Left forelimb (tissue), 1 donor: ENCODE results near the gene WDR38.

Experiments
- DNase-seq: peaks from one replicate; pipeline ENCODE4 v3.0.0-alpha.2; 2018; ENCODE audit warnings: low spot score

WDR38 gene

DNA sequence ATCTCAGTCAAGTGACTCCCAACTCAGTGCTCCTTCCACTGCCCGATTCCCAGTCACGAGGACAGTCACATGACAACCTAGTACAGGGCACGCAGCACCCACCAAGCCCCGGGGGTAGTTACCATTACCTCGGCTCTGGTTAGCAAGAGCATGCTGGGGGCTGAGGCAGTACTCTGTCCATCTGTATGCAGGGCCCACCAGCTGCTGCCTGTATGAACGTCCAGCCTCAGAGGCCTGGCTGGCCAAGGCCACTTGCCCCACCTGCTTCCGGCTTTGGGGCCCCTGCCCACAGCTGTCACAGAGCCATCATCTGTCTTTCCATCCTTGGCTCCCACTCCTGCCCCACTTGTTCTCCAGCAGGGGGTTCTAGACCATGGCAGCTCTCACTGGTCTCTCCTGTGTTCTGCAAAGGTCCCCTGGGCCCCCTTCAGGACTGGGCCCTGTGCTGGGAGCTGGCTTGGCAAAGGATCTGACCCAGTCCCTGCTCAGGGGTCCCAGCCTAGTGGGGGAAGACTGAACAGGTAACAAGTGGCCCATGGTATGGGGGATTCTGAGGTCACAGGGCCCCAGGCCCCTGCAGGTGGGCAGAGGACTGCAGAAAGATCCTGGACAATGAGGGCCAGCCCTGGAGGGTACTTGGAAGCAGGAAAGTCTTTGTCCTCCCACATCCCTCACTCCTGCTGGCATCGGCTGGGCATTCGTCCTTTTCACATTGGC is 5.2 kb downstream of the WDR38 start:
- no peak for DNase-seq

DNA sequence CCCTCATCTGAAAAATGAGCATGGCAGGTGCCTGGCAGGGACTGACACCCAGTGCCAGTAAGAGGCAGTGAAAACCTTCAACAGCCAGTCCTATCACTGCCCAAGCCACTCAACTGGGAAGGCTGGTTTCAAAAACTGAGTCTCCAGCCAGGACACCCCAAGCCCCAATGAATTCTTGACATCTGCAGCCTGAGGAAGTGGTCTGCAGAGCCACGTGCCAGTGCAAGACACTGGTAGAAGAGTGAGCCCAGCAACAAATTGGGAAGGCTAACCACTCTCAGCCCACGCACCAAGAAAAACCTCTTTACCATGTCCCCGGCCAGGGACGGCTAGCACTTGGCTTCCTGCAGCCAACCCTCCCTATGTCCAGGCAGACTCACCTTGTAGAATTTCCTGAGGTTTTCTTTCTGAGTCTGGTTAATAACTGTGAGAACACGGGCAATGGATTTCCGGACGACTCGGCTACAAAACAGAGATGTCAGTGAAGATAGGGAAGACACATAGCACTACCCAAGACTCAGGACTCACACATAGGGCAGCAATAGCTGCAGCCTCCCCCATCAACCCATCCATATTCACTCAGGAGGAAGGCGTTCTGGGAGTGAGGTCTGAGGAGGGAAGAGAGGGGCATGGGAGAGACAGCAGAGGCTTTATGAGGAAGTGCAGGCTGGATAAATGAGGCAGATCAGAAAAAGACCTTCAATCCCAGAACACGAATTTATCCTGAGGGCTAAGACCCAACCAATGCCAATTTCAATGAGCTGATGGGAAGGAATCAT is 6.7 kb downstream of the WDR38 start:
- DNase-seq = no peak

DNA sequence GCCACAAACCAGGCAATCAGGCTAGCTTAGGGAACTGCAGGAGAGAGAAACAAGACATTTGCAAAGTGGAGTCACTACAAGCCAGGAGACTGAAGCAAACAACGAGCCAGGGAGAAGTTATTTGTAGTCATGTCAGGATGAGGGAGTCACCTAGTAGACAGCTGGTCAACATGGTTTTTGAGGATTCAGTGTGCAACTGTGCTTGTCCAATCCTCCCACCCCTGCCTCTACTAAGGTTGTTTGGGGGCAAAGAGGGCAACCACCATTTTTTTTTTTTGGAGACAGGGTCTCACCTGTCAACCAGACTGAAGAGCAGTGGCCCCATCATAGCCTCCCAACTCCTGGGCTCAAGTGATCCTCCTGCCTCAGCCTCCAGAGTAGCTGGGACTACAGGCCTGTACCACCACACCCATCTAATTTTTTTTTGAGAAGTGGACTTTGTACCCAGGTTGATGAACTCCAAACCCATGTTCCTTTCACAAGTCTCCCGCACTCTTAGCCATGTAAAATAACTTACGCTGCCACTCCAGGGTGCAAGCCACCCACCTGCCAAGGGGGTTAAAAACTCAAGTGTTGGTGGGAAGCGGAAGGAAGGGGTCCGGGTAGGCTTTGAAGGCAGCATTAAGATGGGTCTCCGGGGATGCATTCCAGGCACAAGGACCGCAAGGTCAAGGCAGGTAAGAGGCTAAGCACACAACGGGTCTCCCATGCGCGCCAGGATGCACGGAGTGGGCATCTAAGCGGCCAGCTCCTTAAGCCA is 7.5 kb downstream of the WDR38 start:
- DNase-seq = no peak

DNA sequence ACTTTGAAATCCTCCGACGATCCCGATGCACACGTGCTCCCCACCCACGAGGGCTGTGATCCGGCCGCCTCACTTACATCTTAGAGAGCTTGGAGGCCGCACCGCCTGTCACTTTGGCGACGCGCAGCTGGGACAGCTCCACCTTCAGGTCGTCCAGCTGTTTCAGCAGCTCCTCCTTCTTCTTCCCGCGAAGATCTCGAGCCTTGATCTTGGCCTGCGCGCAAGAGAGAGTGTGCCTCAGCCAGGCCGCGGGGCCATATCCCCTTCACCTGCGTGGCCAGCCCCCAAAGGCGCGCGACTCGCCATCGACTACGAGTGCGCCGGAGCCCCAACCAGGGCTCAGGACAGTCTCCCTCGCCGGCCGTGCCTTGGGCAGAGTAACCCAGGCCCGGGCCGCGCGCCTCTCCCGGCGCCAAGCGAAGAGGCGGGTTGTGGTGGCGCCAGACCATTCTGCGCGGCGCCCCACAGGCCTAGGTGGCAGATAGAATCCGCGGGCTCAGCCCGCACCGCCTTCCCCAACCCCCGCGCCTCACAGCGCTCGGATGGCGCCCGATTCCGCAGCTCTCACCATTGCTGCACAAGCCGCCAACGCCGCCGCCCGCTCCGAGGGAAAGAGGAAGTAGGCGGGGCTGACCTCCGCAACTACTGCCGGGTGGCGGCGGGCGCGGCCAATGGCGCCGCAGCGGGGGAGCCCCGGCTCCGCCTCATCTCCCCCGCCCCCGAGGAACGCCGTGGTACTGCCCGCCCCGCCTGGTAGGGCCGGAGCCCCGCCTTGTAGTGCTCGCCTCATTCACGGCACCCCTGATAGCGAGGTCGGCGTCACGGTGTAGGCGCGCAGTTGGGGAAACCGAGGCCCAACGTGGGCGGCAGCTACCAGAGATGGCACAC is 8.3 kb downstream of the WDR38 start, which contains the start of the genes ARPC5L and RPL35:
Gene ARPC5L (plus strand): TSS at position 789 of the 888 bp plus-strand sequence. CDS start 7,161 bp downstream, outside the sequence.
Gene RPL35 (minus strand): TSS at position 616 of the 888 bp plus-strand sequence. CDS start 45 bp downstream, at position 571.
- DNase-seq = peak; percentile 95

DNA sequence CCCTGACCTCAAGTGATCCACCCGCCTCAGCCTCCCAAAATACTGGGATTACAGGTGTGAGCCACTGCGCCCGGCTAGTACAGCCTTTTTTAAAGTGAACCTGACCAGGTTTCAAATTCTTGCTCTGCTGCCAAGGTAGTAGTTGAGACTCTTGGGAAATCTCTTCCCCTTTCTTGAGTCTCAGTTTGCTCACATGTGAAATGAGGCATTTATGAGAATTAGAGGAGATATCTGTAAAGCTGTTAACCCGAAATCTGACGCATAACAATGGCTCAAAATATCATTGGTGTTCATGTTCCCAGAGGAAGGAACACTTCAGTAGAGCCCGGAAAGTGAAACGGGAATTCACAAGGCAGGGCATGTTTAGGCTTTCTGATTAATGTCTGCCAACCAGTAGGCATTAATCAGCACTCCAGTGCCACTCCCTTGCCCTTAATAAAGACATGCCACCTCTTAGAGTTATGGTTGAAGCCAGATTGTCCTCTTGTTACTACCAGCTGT is 10.2 kb downstream of the WDR38 start:
- no peak for DNase-seq

DNA sequence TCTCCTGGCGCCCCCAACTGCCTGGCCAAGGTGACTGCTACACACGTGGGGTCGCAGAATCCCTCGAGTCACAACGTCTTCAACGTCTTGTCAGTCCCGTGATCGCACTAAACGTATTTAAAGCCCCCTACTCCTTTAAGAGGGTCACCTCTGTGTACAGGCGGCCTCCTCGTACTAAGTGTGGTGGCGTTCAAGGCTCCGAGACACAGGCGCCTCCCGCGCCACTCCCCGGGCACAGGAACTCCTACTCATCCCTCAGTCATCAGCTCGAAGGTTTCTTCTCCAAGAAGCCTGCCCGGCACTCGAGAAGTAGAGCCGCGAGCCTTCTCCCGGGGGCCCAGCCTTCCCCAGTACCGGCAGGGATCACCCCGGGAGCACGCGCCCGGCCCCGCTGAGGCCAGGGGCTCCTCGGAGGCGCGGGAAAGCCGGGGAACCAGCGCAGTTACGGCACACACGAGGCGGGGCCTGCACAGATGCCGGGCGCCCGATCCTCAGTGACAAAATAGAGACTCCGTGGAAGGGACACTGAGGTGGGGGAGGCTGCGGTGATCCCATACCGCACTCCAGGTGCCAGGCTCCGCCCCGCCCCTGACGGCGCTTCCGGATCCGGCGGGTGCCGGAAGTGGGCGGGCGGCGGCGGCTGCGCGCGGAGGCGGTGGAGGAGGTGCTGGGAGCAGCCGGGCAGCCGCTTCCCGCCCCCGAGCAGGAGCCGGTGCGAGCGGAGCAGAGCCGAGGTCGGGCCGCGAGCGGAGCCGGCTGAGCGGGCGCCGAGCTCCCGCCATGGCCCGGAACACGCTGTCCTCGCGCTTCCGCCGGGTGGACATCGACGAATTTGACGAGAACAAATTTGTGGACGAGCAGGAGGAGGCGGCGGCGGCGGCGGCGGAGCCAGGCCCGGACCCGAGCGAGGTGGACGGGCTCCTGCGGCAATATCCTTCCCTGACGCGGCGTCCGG is 15.5 kb downstream of the WDR38 start:
- peak; percentile 92 for DNase-seq

DNA sequence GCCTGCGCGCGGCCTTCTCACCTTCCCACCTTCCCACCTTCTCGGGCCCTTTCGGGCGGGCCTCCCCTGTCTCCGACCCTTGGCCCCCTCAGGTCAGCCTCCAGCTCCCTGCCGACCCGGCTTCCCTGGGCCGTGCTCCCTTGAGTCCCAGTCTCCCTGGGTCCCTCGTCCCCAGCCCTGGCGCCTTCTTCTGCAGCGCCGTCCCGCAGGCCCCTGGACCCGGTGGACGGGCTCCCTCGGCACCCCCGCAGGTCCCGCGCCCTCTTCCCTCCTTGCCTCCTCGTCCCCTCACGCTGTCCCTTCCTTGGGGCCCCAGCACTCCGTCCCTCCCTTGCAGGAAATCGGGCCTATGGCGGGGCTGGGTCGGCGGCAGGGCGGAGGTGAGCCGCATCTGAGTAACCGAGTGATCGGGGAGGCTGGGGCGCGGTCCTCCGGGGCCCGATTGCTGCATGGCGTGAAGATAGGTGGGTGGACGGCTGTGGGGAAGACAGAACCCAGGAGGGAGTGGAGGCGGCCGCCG is 16.3 kb downstream of the WDR38 start:
- DNase-seq = no peak

DNA sequence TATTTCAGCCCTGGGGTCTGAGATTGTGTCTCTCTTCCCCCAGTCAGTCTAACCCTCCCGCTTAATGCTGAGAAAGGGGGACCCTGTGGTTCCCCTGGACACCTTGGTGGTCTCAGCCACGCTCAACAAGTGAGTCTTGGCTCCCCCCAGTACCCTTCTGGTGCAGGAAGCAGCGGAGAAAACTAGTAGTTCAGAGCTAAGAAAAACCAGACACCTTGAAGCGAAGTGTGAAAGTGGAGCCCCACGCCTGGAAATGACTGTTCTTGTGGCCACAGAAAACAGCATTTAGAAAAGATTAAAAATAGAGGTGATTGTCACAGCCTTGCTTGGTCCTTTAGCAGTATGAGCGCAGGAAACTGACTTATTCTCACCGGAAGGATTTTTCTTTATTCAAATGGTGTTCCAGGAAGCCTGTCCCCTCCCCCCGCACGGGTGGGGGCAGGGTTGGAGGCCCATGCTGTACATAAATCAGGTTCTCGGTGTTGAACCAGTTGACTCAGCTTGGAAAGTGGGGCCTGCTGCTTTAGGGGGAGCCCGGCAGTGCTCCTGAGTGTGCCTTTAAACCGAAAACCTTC is 16.8 kb downstream of the WDR38 start:
- DNase-seq = no peak

DNA sequence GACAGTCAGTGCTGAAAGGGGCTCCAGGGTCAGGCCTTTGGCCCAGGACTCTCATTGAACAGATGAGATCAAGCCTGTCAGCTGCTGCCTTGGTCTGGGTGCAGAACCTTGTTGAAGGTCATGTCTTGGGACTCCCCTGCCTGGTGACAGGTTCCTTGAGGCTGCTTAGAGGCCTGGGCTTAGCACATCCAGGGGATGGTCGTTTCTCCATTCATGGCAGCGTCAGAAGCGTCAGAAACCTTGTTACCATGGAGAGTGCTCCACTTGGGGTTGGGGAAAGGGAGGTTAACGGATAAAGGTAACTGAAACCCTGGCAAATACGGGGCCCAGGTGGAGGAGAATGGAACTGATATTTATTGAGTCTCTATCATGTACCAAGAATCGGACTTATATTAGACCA is 17.5 kb downstream of the WDR38 start:
- DNase-seq = no peak

DNA sequence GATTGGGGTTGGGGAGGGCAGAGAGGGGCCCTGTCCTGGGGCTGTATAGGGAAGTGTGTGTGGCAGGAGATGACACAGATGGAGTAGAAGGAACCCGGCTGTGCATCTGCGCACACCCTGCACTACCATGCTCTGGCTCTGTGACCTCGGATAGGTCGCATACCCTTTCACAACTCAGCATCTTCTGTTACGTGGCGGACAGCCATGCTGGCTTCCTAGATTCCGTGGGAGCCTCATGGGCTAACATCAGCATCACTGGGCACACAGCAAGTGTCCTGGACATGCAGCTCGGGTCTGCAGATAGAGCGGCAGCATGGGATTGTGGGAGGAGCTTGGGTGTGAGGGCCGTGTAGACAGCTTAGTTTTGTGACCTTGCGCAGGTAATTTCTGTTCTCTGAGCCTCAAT is 17.9 kb downstream of the WDR38 start:
- DNase-seq = no peak

DNA sequence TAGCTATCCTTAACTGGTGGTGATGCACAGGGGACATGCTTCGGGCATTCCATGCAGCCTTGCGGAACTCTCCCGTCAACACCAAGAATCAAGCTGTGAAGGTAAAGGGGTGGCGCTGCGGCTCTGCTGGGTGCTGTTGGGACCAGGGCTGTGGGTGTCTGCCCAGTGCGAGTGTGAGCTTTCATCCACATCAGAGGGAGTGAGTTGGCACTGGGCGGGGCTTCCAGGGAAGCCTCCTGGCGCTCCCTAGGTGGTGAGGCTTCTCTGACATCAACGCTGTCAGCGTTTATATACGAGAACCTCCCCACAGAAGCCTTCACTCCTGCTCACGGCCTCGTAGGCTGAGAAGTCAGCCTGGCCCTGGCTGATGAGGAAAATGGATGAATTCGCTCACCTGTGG is 20.4 kb downstream of the WDR38 start:
- no peak for DNase-seq

DNA sequence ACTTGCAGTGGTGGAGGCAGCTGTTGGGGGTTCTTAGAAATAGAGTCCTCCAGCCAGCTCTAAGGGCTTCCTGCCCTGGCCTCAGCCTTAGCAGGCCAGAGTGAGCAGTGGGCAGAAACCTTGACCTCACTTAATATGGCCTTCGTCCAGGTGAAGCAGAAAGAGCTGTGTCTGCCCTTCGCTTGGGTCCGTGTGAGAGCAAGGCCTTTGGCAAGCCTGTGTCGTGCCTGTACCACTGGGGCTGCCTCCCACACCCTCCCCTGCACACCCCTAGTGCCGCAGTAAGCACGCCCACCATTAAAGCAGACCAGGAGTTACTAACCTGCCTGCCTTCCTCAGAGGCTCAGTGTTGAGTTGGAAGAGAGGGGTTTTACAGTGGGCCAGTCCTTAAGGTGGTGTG is 22.2 kb downstream of the WDR38 start:
- DNase-seq = no peak

DNA sequence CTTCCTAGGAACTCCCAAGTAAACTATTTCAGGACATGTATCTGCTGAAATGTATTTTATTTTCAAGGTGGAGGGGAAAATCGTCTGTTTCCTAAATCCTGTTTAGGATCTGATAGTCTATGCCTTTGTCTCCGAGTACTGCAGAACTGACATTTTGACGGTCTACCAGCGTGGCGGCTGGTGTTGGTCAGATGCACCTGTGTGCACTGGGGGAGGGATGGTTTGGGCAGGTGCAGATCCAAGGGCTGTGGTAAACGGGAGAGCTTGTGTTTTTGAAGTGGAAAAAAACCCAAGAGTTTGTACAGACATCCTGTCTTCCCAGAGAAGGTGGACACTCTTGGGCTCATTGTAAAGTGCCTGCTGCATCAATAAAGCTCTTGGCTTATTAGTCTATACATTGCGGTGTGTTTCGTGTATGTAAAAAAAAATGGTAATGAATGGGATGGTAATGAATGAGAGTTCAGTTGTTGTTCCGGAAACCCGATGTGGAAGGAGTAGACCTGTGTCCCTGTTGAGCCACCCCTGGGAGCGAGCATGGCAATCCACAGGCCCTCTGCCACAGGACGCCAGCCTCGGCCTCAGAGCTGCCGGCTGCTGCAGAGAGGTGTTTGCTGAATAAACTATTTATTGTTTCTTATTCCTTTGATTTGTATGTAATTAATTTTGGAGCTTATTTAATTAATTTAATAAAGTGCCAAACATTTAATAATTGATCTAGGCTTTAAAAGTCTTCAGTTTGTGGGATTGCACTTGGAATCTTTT is 23.9 kb downstream of the WDR38 start:
- DNase-seq = no peak

DNA sequence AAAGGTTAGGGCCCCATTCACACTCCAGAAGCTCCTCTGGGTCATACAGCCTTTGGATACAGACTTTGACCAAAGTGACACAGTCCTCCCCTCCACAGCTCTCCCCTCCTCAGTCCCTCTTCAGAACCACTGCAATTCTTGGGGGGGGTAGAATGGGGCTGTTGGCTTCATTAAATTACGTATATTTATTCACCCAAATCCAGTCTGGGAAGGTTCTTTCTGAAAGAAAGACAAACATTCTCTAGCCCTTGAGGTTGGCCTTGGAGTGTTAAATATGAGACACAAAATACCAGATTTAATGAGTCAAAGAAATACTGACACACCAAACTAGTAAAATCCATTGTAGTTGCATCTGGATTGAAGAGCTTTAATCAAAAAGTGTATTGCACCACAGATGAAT is 24.8 kb downstream of the WDR38 start:
- DNase-seq = no peak

DNA sequence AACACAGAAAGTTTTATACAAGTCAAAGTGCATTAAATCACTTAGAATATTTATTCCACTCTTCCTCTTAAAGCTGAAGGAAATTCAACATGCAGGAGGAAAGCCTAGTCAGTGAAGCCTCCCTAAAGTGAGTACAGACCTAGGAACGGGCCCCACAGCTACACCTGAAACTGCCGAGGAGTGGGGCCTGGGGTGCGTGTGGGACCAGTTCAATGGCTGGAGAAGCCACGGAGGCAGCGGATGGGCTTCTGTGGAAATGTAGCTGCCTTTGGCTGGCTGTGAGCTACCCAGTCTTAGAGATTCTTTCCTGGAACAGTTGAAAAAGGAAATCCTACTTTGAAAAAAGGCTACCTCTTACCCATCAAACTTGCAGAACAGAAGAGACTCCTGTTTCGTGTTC is 25.3 kb downstream of the WDR38 start:
- no peak for DNase-seq

DNA sequence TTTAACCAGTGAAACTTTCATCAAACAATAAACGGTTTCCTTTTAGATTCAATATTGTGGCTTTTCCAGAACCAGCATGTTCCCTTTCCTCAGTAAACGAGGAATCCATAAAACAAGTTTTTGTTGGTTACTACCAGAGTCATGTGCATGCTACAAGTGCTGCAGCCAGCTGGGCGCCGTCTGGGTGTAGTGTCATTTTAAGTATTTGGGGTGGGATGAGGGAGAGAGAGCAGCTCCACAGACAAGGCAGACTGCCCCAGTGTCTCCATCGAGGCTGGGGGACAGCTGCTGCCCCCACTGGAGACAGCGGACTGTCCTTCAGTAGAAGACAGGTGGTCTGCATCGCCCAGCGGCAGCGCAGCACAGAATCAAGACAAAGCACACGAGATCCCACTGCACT is 26.0 kb downstream of the WDR38 start:
- no peak for DNase-seq

DNA sequence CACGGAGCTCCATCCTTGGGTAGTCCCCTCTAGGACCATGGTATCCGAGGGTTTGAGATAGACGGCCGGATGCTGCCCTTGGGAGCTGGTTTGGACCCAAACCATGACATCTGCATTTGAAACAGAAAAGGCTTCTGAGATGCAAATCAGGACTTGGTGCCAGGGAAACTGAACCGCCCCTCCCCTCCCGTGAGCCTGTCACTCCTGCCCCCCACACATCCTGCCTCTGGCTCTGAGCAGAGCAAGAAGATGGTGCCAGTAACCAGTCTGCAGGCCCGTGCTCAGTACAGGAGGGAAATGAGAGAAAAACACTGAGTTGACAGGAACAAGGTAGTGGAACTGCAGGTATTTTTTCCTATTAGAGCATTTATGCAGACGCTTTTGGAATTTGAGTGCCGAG is 27.2 kb downstream of the WDR38 start:
- no peak for DNase-seq

DNA sequence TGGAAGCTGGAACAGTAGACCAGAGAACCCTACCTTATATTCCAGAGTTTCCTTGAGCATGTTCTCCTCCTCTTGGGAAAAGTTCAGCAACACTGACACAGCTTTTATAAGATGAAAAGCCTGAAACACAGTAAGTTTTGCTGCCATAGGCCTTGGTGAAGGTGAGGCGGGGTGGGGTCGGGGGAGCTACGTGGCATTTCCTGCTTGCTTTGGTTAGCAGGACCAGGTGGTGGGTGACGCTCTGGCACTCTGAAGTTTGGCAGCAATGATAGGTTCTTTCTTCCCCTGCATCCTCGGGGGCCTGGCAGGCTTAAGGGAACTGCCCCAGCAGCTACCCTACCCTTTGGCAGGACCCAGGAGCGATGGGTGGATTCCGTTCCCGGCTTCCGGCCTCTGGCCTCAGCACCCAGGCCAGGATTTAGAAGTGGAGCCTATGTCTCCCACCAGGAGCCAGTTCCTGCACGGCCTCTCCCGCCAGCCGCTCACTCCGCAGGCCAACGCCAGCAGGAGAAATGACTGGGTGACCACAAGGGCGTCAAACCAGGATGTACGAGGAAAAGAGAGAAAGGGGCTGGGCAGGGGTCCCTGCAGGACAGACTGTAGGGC is 28.0 kb downstream of the WDR38 start:
- no peak for DNase-seq
